ENCODE data around the gene VSNL1. TPM values are rescaled to one million over a fixed set of nuclear protein-coding genes. Genes with fewer than 3 reads are reported as not detected.
A peak's percentile ranks its signal among the peaks of the same experiment; 100 is the strongest.

The VSNL1 gene
- total RNA-seq, 2 donors from 2014 or later: 0.66 to 4.2 TPM

- intact Hi-C loops (cut with DNase I): no loop called here
- Histone ChIP-seq H3K4me3 (no peak overlapping the region), H3K27ac (no peak overlapping the region), H3K9me3 (no peaks in the 10 kb centered on the region), H3K27me3 (no peaks in the 10 kb centered on the region), H3K4me1 (no peaks in the 10 kb centered on the region), H3K36me3 (replicated peaks in 1 of 2; ENCODE audit: insufficient read depth in 1 of 2, low read depth in 2 of 2) (no peaks in the 10 kb centered on the region)
- TF ChIP-seq POLR2A (IDR thresholded peaks at IDR 0.05): no peak
- no peak for TF ChIP-seq CTCF (IDR thresholded peaks at IDR 0.05)
- ATAC-seq (no peak), DNase-seq (no peak)
- WGBS, 2 donors: 79 to 84% methylated on average over 4 of the region's 4 CpGs
Measured at GRCh38 chr2:17644997-17645720, 104.7 kb downstream of the VSNL1 start.

- H3K9me3 ChIP-seq: no peaks in the 10 kb centered on the region
- no peak overlapping the region for H3K27ac ChIP-seq
- ATAC-seq (peak; percentile 87), DNase-seq (peak; percentile 59 to 75 (median 66))
- intact Hi-C loops (cut with DNase I): no loop called here
- no peaks in the 10 kb centered on the region for H3K4me1 ChIP-seq
- no peaks in the 10 kb centered on the region for H3K27me3 ChIP-seq
- no peaks in the 10 kb centered on the region for H3K36me3 ChIP-seq (replicated peaks in 1 of 2; ENCODE audit: insufficient read depth in 1 of 2, low read depth in 2 of 2)
- no peak overlapping the region for H3K4me3 ChIP-seq
- WGBS, 2 donors: 0 to 1% methylated on average over 3 of the region's 3 CpGs
- TF ChIP-seq POLR2A (IDR thresholded peaks at IDR 0.05) (no peak), CTCF (IDR thresholded peaks at IDR 0.05) (peak; percentile 71 to 95 (median 86))
Measured at GRCh38 chr2:17646081-17646554, 105.6 kb downstream of the VSNL1 start.

- H3K36me3 ChIP-seq (replicated peaks in 1 of 2; ENCODE audit: insufficient read depth in 1 of 2, low read depth in 2 of 2): no peaks in the 10 kb centered on the region
- H3K4me1 ChIP-seq: no peaks in the 10 kb centered on the region
- DNase-seq (peak in 1 of 4 donors; percentile 34), ATAC-seq (no peak)
- WGBS, 2 donors: 26 to 40% methylated on average over 5 of the region's 5 CpGs
- no peaks in the 10 kb centered on the region for H3K9me3 ChIP-seq
- H3K4me3 ChIP-seq: no peak overlapping the region
- no peak overlapping the region for H3K27ac ChIP-seq
- TF ChIP-seq POLR2A (IDR thresholded peaks at IDR 0.05) (no peak), CTCF (IDR thresholded peaks at IDR 0.05) (no peak)
- H3K27me3 ChIP-seq: no peaks in the 10 kb centered on the region
- intact Hi-C loops (cut with DNase I): no loop called here
Measured at GRCh38 chr2:17646838-17647701, 106.6 kb downstream of the VSNL1 start.

- Histone ChIP-seq H3K4me3 (no peak overlapping the region), H3K4me1 (no peaks in the 10 kb centered on the region), H3K27me3 (no peaks in the 10 kb centered on the region), H3K36me3 (replicated peaks in 1 of 2; ENCODE audit: insufficient read depth in 1 of 2, low read depth in 2 of 2) (no peaks in the 10 kb centered on the region), H3K27ac (no peak overlapping the region), H3K9me3 (no peaks in the 10 kb centered on the region)
- no peak for ATAC-seq
- 64 to 77% methylated on average over 1 of the region's 1 CpG for WGBS, 2 donors
- no peak for TF ChIP-seq CTCF (IDR thresholded peaks at IDR 0.05)
- no peak for TF ChIP-seq POLR2A (IDR thresholded peaks at IDR 0.05)
- DNase-seq: no peak
- intact Hi-C loops (cut with DNase I): no loop called here
Measured at GRCh38 chr2:17648581-17648980, 108.1 kb downstream of the VSNL1 start.

All from body of pancreas (tissue), 4 donors.